PC-3 (cell line): ENCODE measurements around the gene MYOCD. TPM values are rescaled to one million over a fixed set of nuclear protein-coding genes. Genes with fewer than 3 reads are reported as not detected.

Experiments
- ATAC-seq: fragments of 200-7000 bp; cut with Tn5 transposase; 2 replicates; pipeline ENCODE4 v1.9.1; 2020; ENCODE audit warnings: mild to moderate bottlenecking, moderate library complexity
- BruUV-seq: library from RNA; stranded (reverse); fragments of 400-500 nt; replicated peaks from 2 replicates; lab custom pipeline; 2021; lab: Mats Ljungman, UMichigan
- CTCF ChIA-PET: fragments of 300-600 bp; sonication (Branson Sonifier 250); formaldehyde crosslinking; loops from one replicate; lab custom pipeline; 2022; ENCODE audit warnings: antibody characterized with exemption; lab: Charles Lee
- POLR2A ChIA-PET: fragments of 300-600 bp; sonication (Branson Sonifier 250); formaldehyde crosslinking; loops from one replicate; lab custom pipeline; 2022; ENCODE audit warnings: antibody characterized with exemption; ENCODE audit not compliant: unreplicated experiment; lab: Charles Lee
- DNase-seq: peaks from one replicate; pipeline ENCODE4 v3.0.0-alpha.2; 2015
- H2AFZ ChIP-seq: fragments of 300-600 bp; sonication (generic); 2 replicates; pipeline ENCODE4 v1.6.0; 2016; ENCODE audit warnings: antibody characterized with exemption, low read length
- H3F3A ChIP-seq: fragments of 300-600 bp; sonication (generic); one replicate; pipeline ENCODE4 v1.6.0; 2017; ENCODE audit warnings: antibody characterized with exemption, low read length, control low read depth, mild to moderate bottlenecking; ENCODE audit not compliant: unreplicated experiment
- H3K27ac ChIP-seq: fragments of 300-600 bp; sonication (generic); 2 replicates; pipeline ENCODE4 v1.5.1; 2016; ENCODE audit warnings: mild to moderate bottlenecking, low read length
- H3K27me3 ChIP-seq: fragments of 300-600 bp; sonication (generic); 2 replicates; pipeline ENCODE4 v1.6.1; 2016; ENCODE audit warnings: low read length, mixed read lengths
- H3K36me3 ChIP-seq: fragments of 300-600 bp; sonication (generic); 2 replicates; pipeline ENCODE4 v1.6.1; 2016; ENCODE audit warnings: low read depth, mixed run types, low read length, mixed read lengths
- H3K4me1 ChIP-seq: fragments of 300-600 bp; sonication (generic); 2 replicates; pipeline ENCODE4 v1.5.1; 2016; ENCODE audit warnings: low read length; ENCODE audit not compliant: insufficient read depth
- H3K4me2 ChIP-seq: fragments of 300-600 bp; sonication (generic); 2 replicates; pipeline ENCODE4 v1.6.0; 2016; ENCODE audit warnings: low read length
- H3K4me3 ChIP-seq: fragments of 300-600 bp; sonication (generic); 2 replicates; pipeline ENCODE4 v1.5.1; 2016; ENCODE audit warnings: mild to moderate bottlenecking, low read length, mixed read lengths
- H3K79me2 ChIP-seq: fragments of 300-600 bp; sonication (generic); 2 replicates; pipeline ENCODE4 v1.6.1; 2017; ENCODE audit warnings: low read length, mixed read lengths
- H3K9ac ChIP-seq: fragments of 300-600 bp; sonication (generic); 2 replicates; pipeline ENCODE4 v1.6.0; 2016; ENCODE audit warnings: mild to moderate bottlenecking, low read length
- H3K9me2 ChIP-seq: fragments of 300-600 bp; sonication (generic); replicated peaks from 2 replicates; pipeline ENCODE4 v1.6.1; 2016; ENCODE audit warnings: mixed run types, low read length, mixed read lengths
- H3K9me3 ChIP-seq: fragments of 300-600 bp; sonication (generic); 2 replicates; pipeline ENCODE4 v1.6.1; 2016; ENCODE audit warnings: low read length, mixed read lengths
- H4K20me1 ChIP-seq: fragments of 300-600 bp; sonication (generic); 2 replicates; pipeline ENCODE4 v1.6.1; 2016; ENCODE audit warnings: low read length, mixed read lengths
- CTCF ChIP-seq: fragments of 300-600 bp; sonication (generic); conservative IDR thresholded peaks from 2 replicates; pipeline ENCODE4 v1.5.1; 2017; ENCODE audit warnings: antibody characterized with exemption, low read depth, mild to moderate bottlenecking, low read length
- EZH2 ChIP-seq: fragments of 300-600 bp; sonication (generic); IDR thresholded peaks from one replicate; pipeline ENCODE4 v1.6.1; 2017; ENCODE audit warnings: antibody characterized with exemption, mild to moderate bottlenecking, low read length; ENCODE audit not compliant: unreplicated experiment
- EZH2phosphoT487 ChIP-seq: fragments of 300-600 bp; sonication (generic); IDR thresholded peaks from 2 replicates; pipeline ENCODE4 v1.6.1; 2018; ENCODE audit warnings: mild to moderate bottlenecking, antibody characterized with exemption, low read length, borderline replicate concordance
- intact Hi-C: fragments of 100-400 bp; cut with micrococcal nuclease; formaldehyde crosslinking; loops from 2 replicates; pipeline ENCODE4 v1.9.0; 2023
- total RNA-seq: library from RNA; depleted of rRNA; stranded (reverse); fragments of >200 nt; gene quantifications from 2 replicates; pipeline ENCODE4 v1.2.3, GENCODE V29; 2014

The MYOCD gene
- total RNA-seq, 1 experiment from 2014 or later, result not detected

GRCh38 chr17:12641084-12641483 lies 24.6 kb upstream of the MYOCD start:
- Histone ChIP-seq H3K36me3 (no peaks in the 10 kb centered on the region), H3K4me3 (no peak overlapping the region), H3K9me2 (no peaks in the 10 kb centered on the region), H3K9ac (no peak overlapping the region), H3K27ac (no peak overlapping the region), H3K4me1 (no peaks in the 10 kb centered on the region), H3K9me3 (0 out of 2 replicates have a peak, but pooled peaks cover 4% of the 10 kb centered on the region), H4K20me1 (no peaks in the 10 kb centered on the region), H2AFZ (no peak overlapping the region), H3K79me2 (no peaks in the 10 kb centered on the region), H3K27me3 (no peaks in the 10 kb centered on the region), H3F3A (no peaks in the 10 kb centered on the region), H3K4me2 (no peak overlapping the region)
- POLR2A ChIA-PET, result no interaction called here
- ATAC-seq (no peak), DNase-seq (no peak)
- TF ChIP-seq EZH2 (no peak), EZH2phosphoT487 (no peak), CTCF (no peak)
- no TSS peak for BruUV-seq
- CTCF ChIA-PET, result no interaction called here
- intact Hi-C loops, result no loop called here

GRCh38 chr17:12642034-12642433 lies 23.7 kb upstream of the MYOCD start:
- Histone ChIP-seq H2AFZ (no peak overlapping the region), H3K27ac (no peak overlapping the region), H3K4me1 (no peaks in the 10 kb centered on the region), H3K4me3 (no peak overlapping the region), H3K4me2 (no peak overlapping the region), H3K9me2 (no peaks in the 10 kb centered on the region), H3K9me3 (0 out of 2 replicates have a peak, but pooled peaks cover 4% of the 10 kb centered on the region), H4K20me1 (no peaks in the 10 kb centered on the region), H3K79me2 (no peaks in the 10 kb centered on the region), H3F3A (no peaks in the 10 kb centered on the region), H3K36me3 (no peaks in the 10 kb centered on the region), H3K27me3 (no peaks in the 10 kb centered on the region), H3K9ac (no peak overlapping the region)
- no peak for TF ChIP-seq EZH2
- TF ChIP-seq EZH2phosphoT487, result no peak
- no peak for TF ChIP-seq CTCF
- intact Hi-C loops, result no loop called here
- ATAC-seq (no peak), DNase-seq (no peak)
- ChIA-PET POLR2A (no interaction called here), CTCF (no interaction called here)
- BruUV-seq, result no TSS peak

- no peaks in the 10 kb centered on the region for H3K36me3 ChIP-seq
- no peak overlapping the region for H3K9ac ChIP-seq
- H2AFZ ChIP-seq, result no peak overlapping the region
- no TSS peak for BruUV-seq
- H3K79me2 ChIP-seq, result no peaks in the 10 kb centered on the region
- H4K20me1 ChIP-seq, result no peaks in the 10 kb centered on the region
- no peaks in the 10 kb centered on the region for H3K9me2 ChIP-seq
- no peak for TF ChIP-seq EZH2phosphoT487
- H3K27me3 ChIP-seq, result 0 out of 2 replicates have a peak, but pooled peaks cover 7% of the 10 kb centered on the region
- H3K9me3 ChIP-seq, result 0 out of 2 replicates have a peak, but pooled peaks cover 4% of the 10 kb centered on the region
- H3K4me3 ChIP-seq, result no peak overlapping the region
- ChIA-PET POLR2A (no interaction called here), CTCF (no interaction called here)
- H3F3A ChIP-seq, result no peaks in the 10 kb centered on the region
- DNase-seq, result no peak
- ATAC-seq, result no peak
- intact Hi-C loops, result no loop called here
- H3K4me2 ChIP-seq, result no peak overlapping the region
- H3K4me1 ChIP-seq, result no peaks in the 10 kb centered on the region
- no peak overlapping the region for H3K27ac ChIP-seq
Observed at GRCh38 chr17:12643822-12644221, 21.9 kb upstream of the MYOCD start.
